ENCODE measurements around the gene LENEP.

The LENEP gene

DNA sequence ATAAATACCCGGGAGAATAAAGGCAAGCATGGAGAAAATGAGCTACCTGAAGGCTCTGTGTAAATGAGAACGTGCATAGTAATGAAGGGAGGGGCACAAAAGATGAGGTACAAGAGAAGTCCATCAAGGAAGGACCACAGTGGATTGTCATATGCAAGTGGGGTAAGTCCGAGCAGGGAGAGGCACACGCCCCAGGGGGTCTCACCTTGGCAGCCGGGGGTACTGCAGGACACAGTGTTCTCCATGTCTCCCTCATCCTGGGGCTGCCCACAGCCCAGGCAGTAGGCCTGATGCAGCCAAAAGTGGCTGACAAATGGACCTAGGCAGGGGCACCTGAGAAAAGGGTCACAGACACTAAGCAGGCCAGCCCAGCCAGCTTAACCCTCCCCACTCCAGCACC is 30.2 kb downstream of the LENEP start:
- no peak for DNase-seq
- Histone ChIP-seq H3K9ac (ENCODE audit: low read depth, low read length) (no peak overlapping the region), H3K4me1 (ENCODE audit: insufficient read depth, low read length) (no peaks in the 10 kb centered on the region), H3K27me3 (ENCODE audit: insufficient read depth, low read length, poor library complexity) (peaks cover 21% of the 10 kb centered on the region), H3K79me2 (ENCODE audit: insufficient read depth, low read length) (no peaks in the 10 kb centered on the region), H3K9me3 (ENCODE audit: insufficient read depth, low read length, severe bottlenecking) (no peaks in the 10 kb centered on the region), H3K4me3 (ENCODE audit: low read depth in 1 of 2, low read length in 2 of 2) (no peak overlapping the region), H3K4me2 (ENCODE audit: insufficient read depth, low read length) (no peak overlapping the region), H3K27ac (ENCODE audit: low read length) (no peak overlapping the region), H4K20me1 (ENCODE audit: insufficient read depth, low read length) (peaks cover 14% of the 10 kb centered on the region), H3K36me3 (ENCODE audit: insufficient read depth, low read length) (no peaks in the 10 kb centered on the region), H2AFZ (ENCODE audit: low read depth, low read length) (no peak overlapping the region)
- ATAC-seq (ENCODE audit: insufficient read depth, low read depth) = no peak
- no peak for TF ChIP-seq CTCF (IDR thresholded peaks at IDR 0.05; ENCODE audit: borderline replicate concordance, extremely low read depth, low read length, poor library complexity, severe bottlenecking)
- TF ChIP-seq EZH2 (IDR thresholded peaks at IDR 0.05; ENCODE audit: borderline replicate concordance, low read depth, low read length, severe bottlenecking) = no peak

DNA sequence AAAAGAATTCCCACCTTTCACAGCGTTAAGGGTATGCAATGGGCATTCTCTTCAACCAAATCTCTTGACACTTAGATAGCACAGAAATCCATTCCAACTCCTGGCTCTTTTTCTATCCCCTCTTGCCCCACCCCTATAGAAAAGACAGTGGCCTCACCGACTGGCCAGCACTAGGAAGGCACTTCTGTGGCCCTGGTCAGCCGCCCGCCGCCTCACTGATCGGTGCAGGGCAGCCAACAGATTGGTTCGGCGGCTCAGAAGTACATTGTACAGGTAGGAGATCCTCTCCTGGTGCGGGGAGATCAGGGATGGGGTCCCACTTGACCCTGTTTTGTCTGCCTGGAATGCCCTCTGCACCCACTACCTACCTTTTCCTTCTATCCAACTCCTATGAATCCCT is 30.9 kb downstream of the LENEP start:
- Histone ChIP-seq H3K27ac (ENCODE audit: low read length) (no peak overlapping the region), H3K9me3 (ENCODE audit: insufficient read depth, low read length, severe bottlenecking) (no peaks in the 10 kb centered on the region), H3K27me3 (ENCODE audit: insufficient read depth, low read length, poor library complexity) (peaks cover 17% of the 10 kb centered on the region), H3K4me3 (ENCODE audit: low read depth in 1 of 2, low read length in 2 of 2) (no peak overlapping the region), H3K9ac (ENCODE audit: low read depth, low read length) (no peak overlapping the region), H2AFZ (ENCODE audit: low read depth, low read length) (no peak overlapping the region), H3K4me1 (ENCODE audit: insufficient read depth, low read length) (no peaks in the 10 kb centered on the region), H4K20me1 (ENCODE audit: insufficient read depth, low read length) (peaks cover 7% of the 10 kb centered on the region; the same call in 1 of the 2 replicates), H3K79me2 (ENCODE audit: insufficient read depth, low read length) (no peaks in the 10 kb centered on the region), H3K4me2 (ENCODE audit: insufficient read depth, low read length) (no peak overlapping the region), H3K36me3 (ENCODE audit: insufficient read depth, low read length) (no peaks in the 10 kb centered on the region)
- DNase-seq (no peak), ATAC-seq (ENCODE audit: insufficient read depth, low read depth) (no peak)
- no peak for TF ChIP-seq CTCF (IDR thresholded peaks at IDR 0.05; ENCODE audit: borderline replicate concordance, extremely low read depth, low read length, poor library complexity, severe bottlenecking)
- no peak for TF ChIP-seq EZH2 (IDR thresholded peaks at IDR 0.05; ENCODE audit: borderline replicate concordance, low read depth, low read length, severe bottlenecking)

GRCh38 chr1:155026154-155026553 is 32.8 kb downstream of the LENEP start:
- H3K36me3 ChIP-seq (ENCODE audit: insufficient read depth, low read length) = no peaks in the 10 kb centered on the region
- no peak overlapping the region for H3K4me2 ChIP-seq (ENCODE audit: insufficient read depth, low read length)
- TF ChIP-seq EZH2 (IDR thresholded peaks at IDR 0.05; ENCODE audit: borderline replicate concordance, low read depth, low read length, severe bottlenecking) (no peak), CTCF (IDR thresholded peaks at IDR 0.05; ENCODE audit: borderline replicate concordance, extremely low read depth, low read length, poor library complexity, severe bottlenecking) (no peak)
- no peaks in the 10 kb centered on the region for H3K9me3 ChIP-seq (ENCODE audit: insufficient read depth, low read length, severe bottlenecking)
- no peak overlapping the region for H3K9ac ChIP-seq (ENCODE audit: low read depth, low read length)
- no peak for ATAC-seq (ENCODE audit: insufficient read depth, low read depth)
- no peak overlapping the region for H3K4me3 ChIP-seq (ENCODE audit: low read depth in 1 of 2, low read length in 2 of 2)
- no peak overlapping the region for H2AFZ ChIP-seq (ENCODE audit: low read depth, low read length)
- H4K20me1 ChIP-seq (ENCODE audit: insufficient read depth, low read length) = 0 out of 2 replicates have a peak, but pooled peaks cover 9% of the 10 kb centered on the region
- peaks cover 13% of the 10 kb centered on the region for H3K27me3 ChIP-seq (ENCODE audit: insufficient read depth, low read length, poor library complexity)
- DNase-seq = no peak
- no peaks in the 10 kb centered on the region for H3K4me1 ChIP-seq (ENCODE audit: insufficient read depth, low read length)
- H3K79me2 ChIP-seq (ENCODE audit: insufficient read depth, low read length) = no peaks in the 10 kb centered on the region
- H3K27ac ChIP-seq (ENCODE audit: low read length) = no peak overlapping the region

DNA sequence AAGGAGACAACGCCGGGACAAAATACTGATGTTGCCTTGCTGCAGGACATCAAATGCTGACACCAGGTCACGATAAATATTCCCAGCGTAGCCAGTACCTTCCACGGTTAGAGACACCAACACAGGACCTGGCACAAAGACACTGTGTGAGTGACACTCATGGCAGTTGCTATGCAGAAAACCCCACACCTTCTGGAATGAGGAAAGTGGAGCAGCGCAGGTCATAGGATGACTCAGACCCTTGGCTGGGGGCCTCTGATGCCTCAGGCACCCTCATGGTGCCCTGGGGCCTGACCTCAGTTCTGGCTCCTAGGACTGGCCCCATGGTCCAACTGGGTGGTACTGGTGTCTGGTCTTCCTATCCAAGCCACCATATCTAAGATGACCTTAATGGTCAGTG is 33.2 kb downstream of the LENEP start:
- Histone ChIP-seq H3K4me3 (ENCODE audit: low read depth in 1 of 2, low read length in 2 of 2) (no peak overlapping the region), H3K9ac (ENCODE audit: low read depth, low read length) (no peak overlapping the region), H3K4me1 (ENCODE audit: insufficient read depth, low read length) (no peaks in the 10 kb centered on the region), H3K27ac (ENCODE audit: low read length) (no peak overlapping the region), H3K27me3 (ENCODE audit: insufficient read depth, low read length, poor library complexity) (peaks cover 10% of the 10 kb centered on the region), H3K4me2 (ENCODE audit: insufficient read depth, low read length) (no peak overlapping the region), H3K36me3 (ENCODE audit: insufficient read depth, low read length) (no peaks in the 10 kb centered on the region), H3K79me2 (ENCODE audit: insufficient read depth, low read length) (no peaks in the 10 kb centered on the region), H3K9me3 (ENCODE audit: insufficient read depth, low read length, severe bottlenecking) (no peaks in the 10 kb centered on the region), H2AFZ (ENCODE audit: low read depth, low read length) (no peak overlapping the region), H4K20me1 (ENCODE audit: insufficient read depth, low read length) (0 out of 2 replicates have a peak, but pooled peaks cover 9% of the 10 kb centered on the region)
- DNase-seq = no peak
- no peak for ATAC-seq (ENCODE audit: insufficient read depth, low read depth)
- no peak for TF ChIP-seq CTCF (IDR thresholded peaks at IDR 0.05; ENCODE audit: borderline replicate concordance, extremely low read depth, low read length, poor library complexity, severe bottlenecking)
- no peak for TF ChIP-seq EZH2 (IDR thresholded peaks at IDR 0.05; ENCODE audit: borderline replicate concordance, low read depth, low read length, severe bottlenecking)

All from DND-41 (cell line).